ENCODE data around the gene A3GALT2.
A peak's percentile ranks its signal among the peaks of the same experiment; 100 is the strongest.

Gene A3GALT2

GRCh38 chr1:33349778-33350610 lies 29.1 kb upstream of the A3GALT2 start:
- peak; percentile 92 for DNase-seq

GRCh38 chr1:33349081-33349759 lies 28.3 kb upstream of the A3GALT2 start:
- peak; percentile 80 for DNase-seq

GRCh38 chr1:33348676-33349080 lies 27.8 kb upstream of the A3GALT2 start:
- no peak for DNase-seq

GRCh38 chr1:33348194-33348593 lies 27.3 kb upstream of the A3GALT2 start:
- DNase-seq, result no peak

GRCh38 chr1:33347650-33347992 lies 26.7 kb upstream of the A3GALT2 start:
- DNase-seq, result no peak

- no peak for DNase-seq
These were observed 26.2 kb upstream of the A3GALT2 start for GRCh38 chr1:33346927-33347649.

GRCh38 chr1:33346533-33346926 lies 25.6 kb upstream of the A3GALT2 start:
- no peak for DNase-seq

- DNase-seq, result no peak
These were observed 24.1 kb upstream of the A3GALT2 start for GRCh38 chr1:33344896-33345560.

GRCh38 chr1:33343539-33343938 lies 22.6 kb upstream of the A3GALT2 start:
- no peak for DNase-seq

- DNase-seq, result no peak
These were observed 21.3 kb upstream of the A3GALT2 start for GRCh38 chr1:33342041-33342723.

GRCh38 chr1:33341190-33341589 lies 20.3 kb upstream of the A3GALT2 start:
- no peak for DNase-seq

GRCh38 chr1:33339413-33339812 lies 18.5 kb upstream of the A3GALT2 start:
- DNase-seq, result no peak

GRCh38 chr1:33338440-33339211 lies 17.7 kb upstream of the A3GALT2 start:
- no peak for DNase-seq

- no peak for DNase-seq
These were observed 17.1 kb upstream of the A3GALT2 start for GRCh38 chr1:33338048-33338439.

- no peak for DNase-seq
These were observed 16.5 kb upstream of the A3GALT2 start for GRCh38 chr1:33337441-33337840.

GRCh38 chr1:33336580-33336979 lies 15.7 kb upstream of the A3GALT2 start:
- no peak for DNase-seq

GRCh38 chr1:33335020-33335419 lies 14.1 kb upstream of the A3GALT2 start:
- no peak for DNase-seq

GRCh38 chr1:33334081-33334552 lies 13.2 kb upstream of the A3GALT2 start:
- no peak for DNase-seq

- DNase-seq, result no peak
These were observed 12.0 kb upstream of the A3GALT2 start for GRCh38 chr1:33332881-33333280.

GRCh38 chr1:33332357-33332789 lies 11.5 kb upstream of the A3GALT2 start:
- no peak for DNase-seq

Data from activated CD8-positive, alpha-beta memory T cell treated with anti-CD3 and anti-CD28 coated beads for 24 hours (primary cell).